PC-3 (cell line): Measurements from ENCODE around the gene ASB2. TPM values are rescaled to one million over a fixed set of nuclear protein-coding genes. Genes with fewer than 3 reads are reported as not detected.

Source experiments
- ATAC-seq: fragments of 200-7000 bp; cut with Tn5 transposase; 2 replicates; pipeline ENCODE4 v1.9.1; 2020; ENCODE audit warnings: mild to moderate bottlenecking, moderate library complexity
- BruUV-seq: library from RNA; stranded (reverse); fragments of 400-500 nt; replicated peaks from 2 replicates; lab custom pipeline; 2021; lab: Mats Ljungman, UMichigan
- CTCF ChIA-PET: fragments of 300-600 bp; sonication (Branson Sonifier 250); formaldehyde crosslinking; loops from one replicate; lab custom pipeline; 2022; ENCODE audit warnings: antibody characterized with exemption; lab: Charles Lee
- POLR2A ChIA-PET: fragments of 300-600 bp; sonication (Branson Sonifier 250); formaldehyde crosslinking; loops from one replicate; lab custom pipeline; 2022; ENCODE audit warnings: antibody characterized with exemption; ENCODE audit not compliant: unreplicated experiment; lab: Charles Lee
- DNase-seq: peaks from one replicate; pipeline ENCODE4 v3.0.0-alpha.2; 2015
- H2AFZ ChIP-seq: fragments of 300-600 bp; sonication (generic); 2 replicates; pipeline ENCODE4 v1.6.0; 2016; ENCODE audit warnings: antibody characterized with exemption, low read length
- H3F3A ChIP-seq: fragments of 300-600 bp; sonication (generic); one replicate; pipeline ENCODE4 v1.6.0; 2017; ENCODE audit warnings: antibody characterized with exemption, low read length, control low read depth, mild to moderate bottlenecking; ENCODE audit not compliant: unreplicated experiment
- H3K27ac ChIP-seq: fragments of 300-600 bp; sonication (generic); 2 replicates; pipeline ENCODE4 v1.5.1; 2016; ENCODE audit warnings: mild to moderate bottlenecking, low read length
- H3K27me3 ChIP-seq: fragments of 300-600 bp; sonication (generic); 2 replicates; pipeline ENCODE4 v1.6.1; 2016; ENCODE audit warnings: low read length, mixed read lengths
- H3K36me3 ChIP-seq: fragments of 300-600 bp; sonication (generic); 2 replicates; pipeline ENCODE4 v1.6.1; 2016; ENCODE audit warnings: low read depth, mixed run types, low read length, mixed read lengths
- H3K4me1 ChIP-seq: fragments of 300-600 bp; sonication (generic); 2 replicates; pipeline ENCODE4 v1.5.1; 2016; ENCODE audit warnings: low read length; ENCODE audit not compliant: insufficient read depth
- H3K4me2 ChIP-seq: fragments of 300-600 bp; sonication (generic); 2 replicates; pipeline ENCODE4 v1.6.0; 2016; ENCODE audit warnings: low read length
- H3K4me3 ChIP-seq: fragments of 300-600 bp; sonication (generic); 2 replicates; pipeline ENCODE4 v1.5.1; 2016; ENCODE audit warnings: mild to moderate bottlenecking, low read length, mixed read lengths
- H3K79me2 ChIP-seq: fragments of 300-600 bp; sonication (generic); 2 replicates; pipeline ENCODE4 v1.6.1; 2017; ENCODE audit warnings: low read length, mixed read lengths
- H3K9ac ChIP-seq: fragments of 300-600 bp; sonication (generic); 2 replicates; pipeline ENCODE4 v1.6.0; 2016; ENCODE audit warnings: mild to moderate bottlenecking, low read length
- H3K9me2 ChIP-seq: fragments of 300-600 bp; sonication (generic); replicated peaks from 2 replicates; pipeline ENCODE4 v1.6.1; 2016; ENCODE audit warnings: mixed run types, low read length, mixed read lengths
- H3K9me3 ChIP-seq: fragments of 300-600 bp; sonication (generic); 2 replicates; pipeline ENCODE4 v1.6.1; 2016; ENCODE audit warnings: low read length, mixed read lengths
- H4K20me1 ChIP-seq: fragments of 300-600 bp; sonication (generic); 2 replicates; pipeline ENCODE4 v1.6.1; 2016; ENCODE audit warnings: low read length, mixed read lengths
- CTCF ChIP-seq: fragments of 300-600 bp; sonication (generic); conservative IDR thresholded peaks from 2 replicates; pipeline ENCODE4 v1.5.1; 2017; ENCODE audit warnings: antibody characterized with exemption, low read depth, mild to moderate bottlenecking, low read length
- EZH2 ChIP-seq: fragments of 300-600 bp; sonication (generic); IDR thresholded peaks from one replicate; pipeline ENCODE4 v1.6.1; 2017; ENCODE audit warnings: antibody characterized with exemption, mild to moderate bottlenecking, low read length; ENCODE audit not compliant: unreplicated experiment
- EZH2phosphoT487 ChIP-seq: fragments of 300-600 bp; sonication (generic); IDR thresholded peaks from 2 replicates; pipeline ENCODE4 v1.6.1; 2018; ENCODE audit warnings: mild to moderate bottlenecking, antibody characterized with exemption, low read length, borderline replicate concordance
- intact Hi-C: fragments of 100-400 bp; cut with micrococcal nuclease; formaldehyde crosslinking; loops from 2 replicates; pipeline ENCODE4 v1.9.0; 2023
- total RNA-seq: library from RNA; depleted of rRNA; stranded (reverse); fragments of >200 nt; gene quantifications from 2 replicates; pipeline ENCODE4 v1.2.3, GENCODE V29; 2014

The ASB2 gene
- total RNA-seq, 1 experiment from 2014 or later, result 0.22 TPM

- no peak for TF ChIP-seq EZH2phosphoT487
- no peak for TF ChIP-seq EZH2
- TF ChIP-seq CTCF, result no peak
- CTCF ChIA-PET, result no interaction called here
These were observed 21.9 kb downstream of the ASB2 start for GRCh38 chr14:93954516-93954830.

GRCh38 chr14:93953739-93954515, 22.4 kb downstream of the ASB2 start:
- TF ChIP-seq CTCF (no peak), EZH2phosphoT487 (no peak), EZH2 (no peak)
- H3K27me3 ChIP-seq, result no peaks in the 10 kb centered on the region
- intact Hi-C loops, result no loop called here
- H2AFZ ChIP-seq, result no peak overlapping the region
- ATAC-seq (no peak), DNase-seq (no peak)
- H3K4me3 ChIP-seq, result no peak overlapping the region
- H3K4me2 ChIP-seq, result no peak overlapping the region
- no peak overlapping the region for H3K27ac ChIP-seq
- no TSS peak for BruUV-seq
- H3F3A ChIP-seq, result no peaks in the 10 kb centered on the region
- H3K36me3 ChIP-seq, result no peaks in the 10 kb centered on the region
- H3K9me2 ChIP-seq, result no peaks in the 10 kb centered on the region
- no peaks in the 10 kb centered on the region for H3K79me2 ChIP-seq
- peaks cover 6% of the 10 kb centered on the region for H3K4me1 ChIP-seq
- H3K9ac ChIP-seq, result no peak overlapping the region
- no peaks in the 10 kb centered on the region for H4K20me1 ChIP-seq
- no peaks in the 10 kb centered on the region for H3K9me3 ChIP-seq
- ChIA-PET CTCF (no interaction called here), POLR2A (no interaction called here)

More at GRCh38 chr14:93954516-93954830, 21.9 kb downstream of the ASB2 start:
- Histone ChIP-seq H3K9me2 (no peaks in the 10 kb centered on the region), H3F3A (no peaks in the 10 kb centered on the region), H3K27ac (no peak overlapping the region), H3K36me3 (no peaks in the 10 kb centered on the region), H3K79me2 (no peaks in the 10 kb centered on the region), H4K20me1 (no peaks in the 10 kb centered on the region), H3K9me3 (no peaks in the 10 kb centered on the region), H3K4me3 (no peak overlapping the region), H3K4me2 (no peak overlapping the region), H3K4me1 (peaks cover 10% of the 10 kb centered on the region), H3K27me3 (no peaks in the 10 kb centered on the region), H3K9ac (no peak overlapping the region), H2AFZ (no peak overlapping the region)
- intact Hi-C loops, result no loop called here
- DNase-seq (no peak), ATAC-seq (no peak)
- no TSS peak for BruUV-seq
- POLR2A ChIA-PET, result no interaction called here

GRCh38 chr14:93953263-93953662, 23.1 kb downstream of the ASB2 start:
- H3K27ac ChIP-seq, result no peak overlapping the region
- intact Hi-C loops, result no loop called here
- H3K36me3 ChIP-seq, result no peaks in the 10 kb centered on the region
- no peaks in the 10 kb centered on the region for H3F3A ChIP-seq
- CTCF ChIA-PET, result no interaction called here
- H2AFZ ChIP-seq, result no peak overlapping the region
- ATAC-seq, result no peak
- no peaks in the 10 kb centered on the region for H3K9me2 ChIP-seq
- POLR2A ChIA-PET, result no interaction called here
- no peaks in the 10 kb centered on the region for H3K4me1 ChIP-seq
- H3K4me2 ChIP-seq, result no peak overlapping the region
- H4K20me1 ChIP-seq, result no peaks in the 10 kb centered on the region
- no TSS peak for BruUV-seq
- no peak for DNase-seq
- TF ChIP-seq EZH2 (no peak), EZH2phosphoT487 (no peak), CTCF (no peak)
- H3K9ac ChIP-seq, result no peak overlapping the region
- no peak overlapping the region for H3K4me3 ChIP-seq
- H3K9me3 ChIP-seq, result no peaks in the 10 kb centered on the region
- H3K27me3 ChIP-seq, result no peaks in the 10 kb centered on the region
- no peaks in the 10 kb centered on the region for H3K79me2 ChIP-seq
